ENCODE measurements around the gene MGLL.
A peak's percentile ranks its signal among the peaks of the same experiment; 100 is the strongest.

Gene MGLL

GRCh38 chr3:127751163-127751621 is 71.1 kb downstream of the MGLL start:
- DNase-seq: no peak

DNA sequence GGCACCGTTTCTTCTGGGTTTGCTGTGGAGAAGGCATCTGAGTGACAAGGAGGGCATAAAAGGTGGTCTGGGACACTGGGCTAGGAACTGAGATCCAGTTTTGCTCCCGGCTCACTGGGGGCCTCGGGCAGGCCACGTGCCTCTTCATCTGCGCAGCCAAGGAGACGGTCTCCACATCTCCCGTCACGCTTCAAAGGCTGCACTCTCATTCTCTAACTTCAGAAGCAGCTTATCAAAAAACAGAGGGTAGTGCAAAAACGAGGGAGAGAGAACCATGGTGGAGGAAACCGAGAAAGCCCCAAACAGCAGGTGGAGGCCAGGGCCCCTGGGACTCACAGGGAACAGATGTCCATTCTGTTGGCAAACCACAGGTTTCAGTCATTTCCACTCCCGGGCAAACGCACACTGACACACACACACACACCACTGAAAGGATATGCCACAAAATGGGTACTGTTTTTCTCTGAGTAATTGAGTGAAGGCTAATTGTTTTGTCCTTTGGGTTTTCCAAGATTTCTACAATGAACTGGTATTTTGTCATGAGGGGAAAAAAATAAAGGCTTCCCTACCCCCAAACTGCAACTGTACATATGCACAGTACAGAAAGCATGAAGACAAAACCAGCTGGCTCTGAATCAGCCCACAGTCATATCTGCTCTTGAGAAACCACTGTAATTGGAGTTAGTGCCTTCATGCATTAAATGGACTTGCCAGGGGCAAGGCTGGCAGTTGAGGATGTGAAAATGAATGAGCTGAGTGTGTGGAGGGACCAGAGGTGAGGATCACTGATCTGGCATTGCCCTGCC is 71.9 kb downstream of the MGLL start:
- peak; percentile 92 for DNase-seq

DNA sequence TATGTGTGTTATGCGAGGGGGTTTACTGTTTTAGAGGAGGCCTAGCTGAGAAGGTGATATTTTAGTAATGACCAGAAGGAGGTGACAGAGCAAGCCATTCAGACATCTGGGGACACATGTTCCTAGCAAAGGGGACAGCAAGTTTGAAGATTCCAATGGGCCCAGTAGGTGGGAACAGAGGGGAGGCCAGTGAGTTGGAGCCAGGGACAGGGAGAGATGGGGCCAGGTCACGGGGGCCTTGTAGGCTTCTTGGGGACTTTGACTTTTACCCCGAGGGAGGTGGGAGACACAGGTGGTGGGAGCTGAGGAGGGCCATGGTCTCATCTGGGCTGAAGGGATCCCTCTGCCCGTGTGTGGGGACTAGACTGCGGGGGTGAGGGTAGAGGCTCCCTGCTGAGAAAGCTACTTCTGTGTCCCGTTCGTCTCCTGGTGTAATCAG is 72.5 kb downstream of the MGLL start:
- no peak for DNase-seq

DNA sequence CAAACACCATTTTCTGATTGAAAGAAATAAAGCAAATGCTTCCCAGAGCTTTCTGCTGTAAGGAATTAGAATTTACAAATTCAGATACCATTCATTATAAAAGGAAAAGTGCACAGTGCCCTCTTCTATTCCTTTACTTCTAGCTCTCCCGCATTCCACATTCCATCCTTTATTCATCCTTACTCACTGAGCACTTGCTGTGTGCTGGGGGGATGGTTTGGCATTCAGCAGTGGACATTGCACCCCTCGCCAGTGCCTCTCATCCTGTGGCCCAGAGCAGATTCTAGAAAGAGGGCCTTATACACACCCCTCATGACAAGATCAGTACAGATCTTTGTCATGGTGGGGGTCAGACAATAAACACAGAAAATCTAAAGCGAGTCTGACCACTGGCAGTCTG is 73.0 kb downstream of the MGLL start:
- DNase-seq: peak; percentile 53

- DNase-seq: peak; percentile 55
Observed at GRCh38 chr3:127748754-127749327, 73.5 kb downstream of the MGLL start.

- DNase-seq: peak; percentile 95
Observed at GRCh38 chr3:127747751-127748521, 74.4 kb downstream of the MGLL start.

- DNase-seq: no peak
Observed at GRCh38 chr3:127747066-127747465, 75.2 kb downstream of the MGLL start.

GRCh38 chr3:127746400-127747057 is 75.8 kb downstream of the MGLL start:
- no peak for DNase-seq

DNA sequence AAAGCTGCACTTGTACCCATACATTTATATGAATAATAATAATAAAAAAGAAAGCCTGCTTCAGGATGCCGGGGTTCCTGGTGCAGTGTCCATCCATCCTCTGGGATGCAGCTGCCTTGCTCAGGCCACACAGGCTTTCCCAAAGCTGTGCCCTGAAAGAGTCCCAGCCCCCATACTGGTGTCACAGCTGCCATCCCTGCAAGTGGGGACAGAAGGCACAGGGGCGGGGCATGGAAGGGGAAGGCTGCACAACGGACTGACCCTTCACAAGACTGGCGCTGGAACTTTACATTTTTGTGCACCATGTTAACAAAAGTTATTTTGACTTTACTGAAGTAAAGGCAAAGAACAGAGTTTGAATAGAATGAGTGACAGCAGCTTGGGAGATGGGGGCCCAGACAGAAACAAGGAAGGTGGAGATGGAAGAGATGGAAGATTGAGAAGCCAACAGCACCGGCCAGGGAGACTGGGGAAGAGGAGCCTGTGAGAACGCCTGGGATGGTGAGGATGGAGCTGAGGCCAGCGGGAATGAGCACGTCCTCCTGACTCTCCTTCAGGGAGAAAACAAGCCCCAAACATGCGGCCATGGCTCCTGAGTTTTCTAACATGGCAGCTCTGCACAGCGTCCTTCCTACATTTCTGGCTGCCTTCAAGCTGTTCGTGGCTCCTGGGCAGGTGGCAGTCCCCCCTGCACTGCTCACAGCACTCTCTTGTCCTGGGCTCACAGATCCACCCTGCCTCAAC is 76.5 kb downstream of the MGLL start:
- DNase-seq: no peak

GRCh38 chr3:127744875-127745274 is 77.4 kb downstream of the MGLL start:
- DNase-seq: no peak

- DNase-seq: no peak
Observed at GRCh38 chr3:127744253-127744815, 78.0 kb downstream of the MGLL start.

- DNase-seq: no peak
Observed at GRCh38 chr3:127743351-127744252, 78.7 kb downstream of the MGLL start.

DNA sequence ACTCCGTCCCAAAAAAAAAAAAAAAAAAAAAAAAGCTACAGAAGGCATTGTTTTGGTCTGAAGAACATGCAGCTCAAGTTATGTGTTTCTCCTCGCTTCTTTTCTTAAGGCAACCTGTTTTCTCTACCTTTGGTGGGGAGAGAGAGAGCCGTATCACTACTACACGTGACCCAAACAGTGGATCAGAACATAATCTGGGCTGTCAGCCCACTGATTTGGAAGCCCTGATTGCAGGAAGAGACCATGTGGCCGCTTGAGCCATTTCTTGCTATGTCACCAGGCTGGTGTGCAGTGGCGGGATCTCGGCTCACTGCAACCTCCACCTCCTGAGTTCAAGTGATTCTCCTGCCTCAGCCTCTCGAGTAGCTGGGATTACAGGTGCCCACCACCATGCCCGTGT is 79.7 kb downstream of the MGLL start:
- no peak for DNase-seq

GRCh38 chr3:127741690-127742089 is 80.6 kb downstream of the MGLL start:
- DNase-seq: no peak

DNA sequence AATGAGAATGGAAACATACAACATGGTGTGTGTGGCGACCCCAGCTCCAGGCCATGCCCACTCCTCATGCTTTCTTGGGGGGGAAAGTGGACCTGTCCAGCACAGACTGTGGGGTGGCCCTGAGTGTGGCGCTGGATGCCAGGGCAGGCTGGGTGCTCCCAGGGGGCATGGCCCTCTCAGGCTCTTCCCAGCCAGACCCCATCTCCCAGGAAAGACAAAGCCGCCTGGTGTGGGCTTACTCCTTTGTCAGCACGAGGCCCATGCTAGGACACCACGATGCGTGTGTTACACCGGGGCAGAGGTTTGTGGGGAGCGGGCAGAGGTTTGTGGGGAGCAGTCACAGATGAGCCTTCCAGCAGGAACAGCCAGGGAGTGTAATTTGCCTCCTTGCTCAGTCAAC is 81.1 kb downstream of the MGLL start:
- no peak for DNase-seq

DNA sequence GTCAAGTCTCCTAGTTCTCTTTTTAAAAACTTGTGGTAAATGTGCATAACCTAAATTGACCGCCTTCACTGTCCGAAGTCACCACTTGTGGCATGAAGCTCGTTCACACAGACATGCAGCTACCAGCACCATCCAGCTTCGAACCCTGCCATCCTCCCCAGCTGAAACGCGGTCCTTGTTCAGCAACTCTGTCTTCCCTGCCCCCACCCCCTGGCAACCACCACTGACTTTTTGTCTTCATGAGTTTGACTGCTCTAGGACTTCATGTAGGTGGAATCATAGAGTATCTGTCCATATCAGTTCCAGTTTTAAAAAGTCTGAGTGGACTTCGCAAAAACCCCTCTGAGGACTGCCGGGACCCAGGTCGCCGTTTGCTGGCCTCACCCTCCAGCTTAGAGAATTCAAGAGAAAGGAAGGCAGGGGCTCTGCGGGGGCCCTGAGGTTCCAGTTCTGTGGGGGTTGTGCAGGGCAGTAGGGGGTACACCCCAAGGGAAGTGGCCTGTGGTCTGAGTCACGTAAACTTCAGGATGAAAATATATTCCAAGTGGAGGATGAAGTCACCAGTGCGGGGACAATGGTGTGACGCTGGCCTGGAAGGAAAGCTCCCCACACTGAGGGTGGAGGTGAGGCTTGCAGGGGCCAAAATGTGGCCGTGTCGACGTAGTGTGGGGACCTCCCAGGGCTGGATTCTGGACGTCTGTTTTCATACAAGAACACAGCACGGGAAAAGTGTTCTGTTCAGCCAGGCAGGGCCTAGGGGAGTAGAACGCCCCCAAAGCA is 82.0 kb downstream of the MGLL start:
- DNase-seq: no peak

DNA sequence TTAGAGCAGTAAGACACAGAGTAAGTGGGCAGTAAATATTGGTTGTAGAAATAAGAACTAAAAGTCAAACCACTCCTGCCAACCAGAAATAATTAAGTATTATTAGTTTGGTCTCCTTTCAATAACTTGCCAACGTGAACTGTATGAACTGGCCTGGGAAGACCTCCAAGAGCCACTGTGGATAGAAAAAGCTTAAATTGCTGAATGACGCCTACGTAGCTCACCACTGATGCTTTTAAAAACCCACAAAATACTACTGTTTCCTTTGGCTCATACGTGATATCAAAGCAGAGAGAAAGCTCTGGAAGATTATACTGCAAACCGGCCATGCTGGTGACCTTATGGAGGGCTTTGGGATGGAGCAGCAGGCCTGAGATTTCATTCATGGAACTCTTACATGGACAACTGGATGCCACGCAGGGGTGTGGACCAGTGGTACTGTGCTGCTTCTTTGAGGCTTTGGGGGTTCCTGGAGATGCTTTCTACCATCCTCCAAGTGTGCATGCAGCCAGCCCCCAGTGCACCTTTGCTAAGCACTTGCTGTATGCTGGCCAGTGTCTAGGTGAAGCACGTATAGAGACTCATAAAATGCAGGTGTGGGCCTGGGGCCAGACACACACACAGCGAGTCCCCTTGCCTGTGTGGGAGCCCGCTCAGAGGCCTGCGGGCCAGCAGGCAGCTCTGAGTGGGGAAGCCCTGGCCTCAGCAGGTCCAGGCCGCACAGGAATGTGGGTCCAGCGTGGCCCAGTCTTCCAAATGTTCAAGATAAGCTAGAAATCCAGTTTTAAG is 82.8 kb downstream of the MGLL start:
- no peak for DNase-seq

DNA sequence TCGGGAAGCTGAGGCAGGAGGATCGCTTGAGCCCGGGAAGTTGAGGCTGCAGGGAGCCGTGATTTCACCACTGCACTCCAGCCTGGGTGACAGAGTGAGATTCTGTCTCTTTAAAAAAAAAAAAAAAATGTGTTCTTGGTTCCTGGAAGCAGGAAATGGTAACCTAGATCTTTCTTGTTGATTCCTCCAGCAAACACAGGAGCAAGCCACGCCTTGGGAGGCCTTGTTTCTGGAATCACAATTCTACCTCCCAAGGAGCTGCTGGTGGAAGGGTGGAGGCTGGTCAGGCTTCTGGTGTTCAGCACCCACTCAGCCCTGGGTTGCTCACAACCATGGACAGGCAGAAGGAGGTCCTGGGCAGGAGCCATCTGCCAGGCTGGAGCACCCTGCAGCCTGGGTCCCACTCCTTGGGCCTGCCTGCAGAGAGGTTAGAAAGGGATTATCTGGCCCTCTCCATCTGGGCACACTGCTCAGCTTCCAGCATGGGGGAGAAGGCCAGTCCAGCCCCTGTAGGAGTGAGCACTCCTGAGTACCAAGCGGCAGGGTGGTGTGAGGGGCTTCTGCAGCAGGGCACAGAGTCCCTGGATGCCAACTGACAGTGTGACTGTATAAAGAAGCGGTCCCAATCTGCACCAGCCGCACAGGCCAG is 84.0 kb downstream of the MGLL start:
- peak; percentile 49 for DNase-seq
